SK-N-SH treated with all-trans-retinoic acid at 6 μM for 48 hours (cell line): ENCODE measurements around the gene KLHL29.
A peak's percentile ranks its signal among the peaks of the same experiment; 100 is the strongest.

Experiments
- ATAC-seq: fragments of 200-7000 bp; cut with Tn5 transposase; 3 replicates; pipeline ENCODE4 v1.9.1; 2020; ENCODE audit warnings: mild to moderate bottlenecking, moderate library complexity
- ARNTL ChIP-seq: fragments of 450-650 bp; formaldehyde crosslinking; IDR thresholded peaks from 2 replicates; pipeline ENCODE4 v1.5.0; 2020; ENCODE audit warnings: low read depth, mild to moderate bottlenecking, moderate library complexity, borderline replicate concordance
- BACH2 ChIP-seq: fragments of 250-450 bp; sonication (Bioruptor Pico); IDR thresholded peaks from 2 replicates; pipeline ENCODE4 v1.9.0; 2021; ENCODE audit warnings: mild to moderate bottlenecking, borderline replicate concordance
- CREB5 ChIP-seq: fragments of 250-450 bp; sonication (Bioruptor Pico); IDR thresholded peaks from 2 replicates; pipeline ENCODE4 v1.5.1; 2020; ENCODE audit warnings: low read depth, mild to moderate bottlenecking, moderate library complexity
- CSDC2 ChIP-seq: fragments of 250-450 bp; sonication (Bioruptor Pico); IDR thresholded peaks from 2 replicates; pipeline ENCODE4 v1.5.0; 2020; ENCODE audit warnings: mild to moderate bottlenecking, moderate library complexity
- CSRNP3 ChIP-seq: fragments of 250-450 bp; sonication (Bioruptor Pico); IDR thresholded peaks from 2 replicates; pipeline ENCODE4 v1.5.1; 2021; ENCODE audit warnings: mild to moderate bottlenecking, moderate library complexity
- ESRRG ChIP-seq: fragments of 250-450 bp; sonication (Bioruptor Pico); IDR thresholded peaks from 2 replicates; pipeline ENCODE4 v1.6.1; 2021; ENCODE audit warnings: mild to moderate bottlenecking
- GLIS3 ChIP-seq: fragments of 250-450 bp; sonication (Bioruptor Pico); IDR thresholded peaks from 2 replicates; pipeline ENCODE4 v1.5.0; 2020; ENCODE audit warnings: mild to moderate bottlenecking, moderate library complexity
- ISL1 ChIP-seq: fragments of 250-450 bp; sonication (Bioruptor Pico); IDR thresholded peaks from 2 replicates; pipeline ENCODE4 v2.1.2; 2022; ENCODE audit warnings: mild to moderate bottlenecking, moderate library complexity
- OSR1 ChIP-seq: fragments of 250-450 bp; sonication (Bioruptor Pico); IDR thresholded peaks from 2 replicates; pipeline ENCODE4 v1.8.0; 2022; ENCODE audit warnings: moderate library complexity, mild to moderate bottlenecking, inconsistent platforms
- PATZ1 ChIP-seq: fragments of 250-450 bp; sonication (Bioruptor Pico); IDR thresholded peaks from 2 replicates; pipeline ENCODE4 v1.8.0; 2020; ENCODE audit warnings: mild to moderate bottlenecking, moderate library complexity, borderline replicate concordance
- POU6F1 ChIP-seq: fragments of 250-450 bp; sonication (Bioruptor Pico); IDR thresholded peaks from 2 replicates; pipeline ENCODE4 v1.8.0; 2021; ENCODE audit warnings: low read depth, mild to moderate bottlenecking, moderate library complexity, borderline replicate concordance
- PPARA ChIP-seq: fragments of 250-450 bp; sonication (Bioruptor Pico); IDR thresholded peaks from 2 replicates; pipeline ENCODE4 v1.5.0; 2020; ENCODE audit warnings: mild to moderate bottlenecking, borderline replicate concordance
- SNAI2 ChIP-seq: fragments of 250-450 bp; sonication (Bioruptor Pico); IDR thresholded peaks from 2 replicates; pipeline ENCODE4 v1.5.0; 2020; ENCODE audit warnings: mild to moderate bottlenecking, moderate library complexity
- TCF4 ChIP-seq: fragments of 250-450 bp; sonication (Bioruptor Pico); IDR thresholded peaks from 2 replicates; pipeline ENCODE4 v1.8.0; 2021; ENCODE audit warnings: mild to moderate bottlenecking, moderate library complexity, borderline replicate concordance
- TOX ChIP-seq: fragments of 250-450 bp; sonication (Bioruptor Pico); IDR thresholded peaks from 2 replicates; pipeline ENCODE4 v1.8.0; 2021; ENCODE audit warnings: mild to moderate bottlenecking, moderate library complexity, borderline replicate concordance
- TSHZ2 ChIP-seq: fragments of 250-450 bp; sonication (Bioruptor Pico); IDR thresholded peaks from 2 replicates; pipeline ENCODE4 v1.5.0; 2020; ENCODE audit warnings: mild to moderate bottlenecking, moderate library complexity
- ZFP30 ChIP-seq: fragments of 450-650 bp; formaldehyde crosslinking; IDR thresholded peaks from 2 replicates; pipeline ENCODE4 v1.5.0; 2022; ENCODE audit warnings: mild to moderate bottlenecking, moderate library complexity
- ZNF565 ChIP-seq: fragments of 450-650 bp; formaldehyde crosslinking; conservative IDR thresholded peaks from 2 replicates; pipeline ENCODE4 v1.5.0; 2020; ENCODE audit warnings: low read depth, mild to moderate bottlenecking, moderate library complexity
- ZNF8 ChIP-seq: fragments of 450-650 bp; formaldehyde crosslinking; IDR thresholded peaks from 2 replicates; pipeline ENCODE4 v1.5.0; 2020; ENCODE audit warnings: mild to moderate bottlenecking, moderate library complexity

Gene KLHL29

GRCh38 chr2:23536326-23536725 lies 151.3 kb downstream of the KLHL29 start:
- no peak for TF ChIP-seq CSDC2 (CRISPR knock-in tag)
- TF ChIP-seq ZNF565 = no peak
- no peak for TF ChIP-seq TSHZ2
- no peak for TF ChIP-seq TCF4 (CRISPR knock-in tag)
- TF ChIP-seq GLIS3 (CRISPR knock-in tag) = no peak
- TF ChIP-seq SNAI2 (CRISPR knock-in tag) = no peak
- TF ChIP-seq PATZ1 (CRISPR knock-in tag) = no peak
- TF ChIP-seq OSR1 = no peak
- no peak for TF ChIP-seq CSRNP3
- no peak for TF ChIP-seq CREB5 (CRISPR knock-in tag)
- no peak for TF ChIP-seq BACH2 (CRISPR knock-in tag)
- TF ChIP-seq POU6F1 (CRISPR knock-in tag) = no peak
- ATAC-seq = no peak

GRCh38 chr2:23537991-23538390 lies 153.0 kb downstream of the KLHL29 start:
- peak; percentile 49; the same call in 2 of the 3 replicates for ATAC-seq
- TF ChIP-seq TOX (CRISPR knock-in tag) = no peak
- TF ChIP-seq ZFP30 (CRISPR knock-in tag) = no peak
- no peak for TF ChIP-seq CSDC2 (CRISPR knock-in tag)
- TF ChIP-seq CREB5 (CRISPR knock-in tag) = no peak
- no peak for TF ChIP-seq PATZ1 (CRISPR knock-in tag)
- no peak for TF ChIP-seq ISL1 (CRISPR knock-in tag)
- TF ChIP-seq ARNTL = no peak
- TF ChIP-seq ESRRG (CRISPR knock-in tag) = no peak
- TF ChIP-seq ZNF565 = no peak
- no peak for TF ChIP-seq ZNF8 (CRISPR knock-in tag)
- TF ChIP-seq BACH2 (CRISPR knock-in tag) = no peak
- TF ChIP-seq GLIS3 (CRISPR knock-in tag) = no peak
- no peak for TF ChIP-seq PPARA (CRISPR knock-in tag)
